Loucy (cell line): ENCODE results near the gene FSD2.

ENCODE experiments used
- H2AFZ ChIP-seq: fragments of 200-600 bp; sonication (generic); 2 replicates; pipeline ENCODE4 v1.6.0; 2016; ENCODE audit warnings: antibody characterized with exemption, mild to moderate bottlenecking, low read length, moderate library complexity
- H3F3A ChIP-seq: fragments of 200-600 bp; 2 replicates; pipeline ENCODE4 v1.6.0; 2016; ENCODE audit warnings: antibody characterized with exemption, low read depth, mild to moderate bottlenecking
- H3K27me3 ChIP-seq: fragments of 200-600 bp; sonication (generic); 2 replicates; pipeline ENCODE4 v1.6.1; 2014; ENCODE audit warnings: low read length, mild to moderate bottlenecking; ENCODE audit not compliant: insufficient read depth, poor library complexity, severe bottlenecking
- H3K36me3 ChIP-seq: fragments of 200-600 bp; sonication (generic); 2 replicates; pipeline ENCODE4 v1.6.1; 2016; ENCODE audit warnings: low read length; ENCODE audit not compliant: insufficient read depth
- H3K4me1 ChIP-seq: fragments of 200-600 bp; sonication (generic); 2 replicates; pipeline ENCODE4 v1.5.1; 2014; ENCODE audit warnings: low read length, mild to moderate bottlenecking; ENCODE audit not compliant: insufficient read depth, poor library complexity, severe bottlenecking
- H3K4me2 ChIP-seq: fragments of 200-600 bp; sonication (generic); 2 replicates; pipeline ENCODE4 v1.6.0; 2014; ENCODE audit warnings: antibody characterized with exemption, low read length, low read depth, mild to moderate bottlenecking; ENCODE audit not compliant: poor library complexity, severe bottlenecking
- H3K4me3 ChIP-seq: fragments of 200-600 bp; sonication (generic); 2 replicates; pipeline ENCODE4 v1.5.1; 2014; ENCODE audit warnings: low read length, mild to moderate bottlenecking, mixed read lengths; ENCODE audit not compliant: poor library complexity, severe bottlenecking
- H3K79me2 ChIP-seq: fragments of 200-600 bp; sonication (generic); 2 replicates; pipeline ENCODE4 v1.6.1; 2014; ENCODE audit warnings: low read length; ENCODE audit not compliant: insufficient read depth
- H3K9ac ChIP-seq: fragments of 200-600 bp; sonication (generic); 2 replicates; pipeline ENCODE4 v1.6.0; 2014; ENCODE audit warnings: mild to moderate bottlenecking, low read depth, low read length, moderate library complexity; ENCODE audit not compliant: poor library complexity, severe bottlenecking
- H3K9me2 ChIP-seq: fragments of 200-600 bp; sonication (generic); replicated peaks from 2 replicates; pipeline ENCODE4 v1.6.1; 2016; ENCODE audit warnings: low read depth, low read length, mixed read lengths
- H3K9me3 ChIP-seq: fragments of 200-600 bp; sonication (generic); 2 replicates; pipeline ENCODE4 v1.6.1; 2014; ENCODE audit warnings: mild to moderate bottlenecking, antibody characterized with exemption, low read length, low read depth; ENCODE audit not compliant: insufficient read depth
- H4K20me1 ChIP-seq: fragments of 200-600 bp; sonication (generic); 2 replicates; pipeline ENCODE4 v1.6.0; 2014; ENCODE audit warnings: antibody characterized with exemption, low read length, mild to moderate bottlenecking; ENCODE audit not compliant: insufficient read depth, poor library complexity, severe bottlenecking
- CTCF ChIP-seq: fragments of 200-600 bp; sonication (generic); conservative IDR thresholded peaks from 2 replicates; pipeline ENCODE4 v1.5.1; 2014; ENCODE audit warnings: mild to moderate bottlenecking, antibody characterized with exemption, low read length
- EZH2phosphoT487 ChIP-seq: fragments of 200-600 bp; IDR thresholded peaks from 2 replicates; pipeline ENCODE4 v1.6.1; 2018; ENCODE audit warnings: antibody characterized with exemption, mild to moderate bottlenecking, moderate library complexity, borderline replicate concordance

FSD2 gene

GRCh38 chr15:82835391-82835917, 29.6 kb upstream of the FSD2 start:
- Histone ChIP-seq H3K79me2 (no peaks in the 10 kb centered on the region), H3K4me2 (no peak overlapping the region), H4K20me1 (no peaks in the 10 kb centered on the region), H3K4me1 (no peaks in the 10 kb centered on the region), H3K27me3 (no peaks in the 10 kb centered on the region), H3K36me3 (peaks cover 55% of the 10 kb centered on the region; the same call in 1 of the 2 replicates), H3F3A (no peaks in the 10 kb centered on the region), H3K4me3 (no peak overlapping the region), H3K9me3 (no peaks in the 10 kb centered on the region), H3K9me2 (no peaks in the 10 kb centered on the region), H2AFZ (no peak overlapping the region), H3K9ac (no peak overlapping the region)
- TF ChIP-seq CTCF (no peak), EZH2phosphoT487 (no peak)

DNA sequence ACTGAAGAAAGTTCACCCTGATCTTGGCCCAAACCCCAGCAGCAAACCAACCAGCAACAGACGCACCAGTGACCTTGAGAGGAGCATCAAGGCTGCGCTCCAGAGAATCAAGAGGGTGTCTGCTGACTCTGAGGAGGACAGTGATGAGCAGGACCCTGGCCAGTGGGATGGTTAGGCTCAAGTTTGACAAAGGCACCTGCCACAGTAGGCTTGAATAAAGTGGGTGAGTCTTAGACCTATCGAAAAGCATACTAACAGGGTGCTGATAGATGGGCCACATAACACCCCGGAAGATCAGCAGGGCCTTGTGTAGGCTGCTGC, 27.5 kb upstream of the FSD2 start:
- Histone ChIP-seq H3K4me3 (no peak overlapping the region), H3K9me3 (no peaks in the 10 kb centered on the region), H3K9me2 (no peaks in the 10 kb centered on the region), H3K36me3 (peaks cover 74% of the 10 kb centered on the region; the same call in 1 of the 2 replicates), H3K79me2 (no peaks in the 10 kb centered on the region), H3K4me2 (no peak overlapping the region), H3F3A (no peaks in the 10 kb centered on the region), H3K9ac (no peak overlapping the region), H4K20me1 (no peaks in the 10 kb centered on the region), H3K4me1 (no peaks in the 10 kb centered on the region), H3K27me3 (no peaks in the 10 kb centered on the region), H2AFZ (no peak overlapping the region)
- TF ChIP-seq EZH2phosphoT487 (no peak), CTCF (no peak)

DNA sequence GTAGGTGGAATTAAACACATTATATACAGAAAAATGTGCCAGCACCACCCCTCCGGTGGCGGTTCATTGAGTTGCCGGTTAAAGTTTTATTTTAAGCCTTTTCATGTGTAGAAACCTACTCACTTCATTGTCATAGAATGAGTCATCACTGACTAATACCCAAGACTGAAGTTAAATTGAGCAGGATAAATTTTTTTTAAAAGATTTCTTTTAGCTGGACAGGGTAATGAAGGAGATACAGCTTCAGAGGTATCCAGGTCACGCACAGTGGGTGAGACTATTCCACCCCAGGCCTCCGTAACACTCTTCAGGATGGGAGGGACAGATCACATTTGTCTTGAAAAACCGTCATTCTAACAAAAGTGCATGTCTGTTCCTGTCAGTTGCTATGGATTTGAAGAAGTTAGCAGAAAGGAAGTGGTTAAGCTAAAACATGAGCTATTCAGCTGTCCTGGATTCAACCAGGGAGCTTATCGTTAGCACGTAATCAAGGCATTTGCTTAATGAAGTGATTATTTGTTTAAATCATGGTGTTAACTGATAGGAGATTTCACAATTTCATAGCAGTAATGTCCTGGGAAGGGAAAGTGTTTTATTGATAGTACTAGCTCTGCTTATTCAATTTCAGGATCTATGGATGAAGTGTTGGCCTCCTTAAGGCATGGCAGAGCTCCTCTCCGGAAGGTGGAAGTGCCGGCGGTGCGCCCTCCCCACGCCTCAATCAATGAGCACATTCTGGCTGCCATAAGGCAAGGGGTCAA, 26.9 kb upstream of the FSD2 start:
- H3K4me1 ChIP-seq: no peaks in the 10 kb centered on the region
- no peak for TF ChIP-seq EZH2phosphoT487
- no peak for TF ChIP-seq CTCF
- H3K79me2 ChIP-seq: no peaks in the 10 kb centered on the region
- no peaks in the 10 kb centered on the region for H4K20me1 ChIP-seq
- no peaks in the 10 kb centered on the region for H3K27me3 ChIP-seq
- no peaks in the 10 kb centered on the region for H3F3A ChIP-seq
- no peak overlapping the region for H3K4me3 ChIP-seq
- H3K9ac ChIP-seq: no peak overlapping the region
- H3K9me3 ChIP-seq: no peaks in the 10 kb centered on the region
- no peaks in the 10 kb centered on the region for H3K9me2 ChIP-seq
- no peak overlapping the region for H3K4me2 ChIP-seq
- H2AFZ ChIP-seq: no peak overlapping the region
- peaks cover 80% of the 10 kb centered on the region; the same call in 1 of the 2 replicates for H3K36me3 ChIP-seq
